Naive thymus-derived CD8-positive, alpha-beta T cell (primary cell): Measurements from ENCODE around the gene IGFBP7. TPM values are rescaled to one million over a fixed set of nuclear protein-coding genes. Genes with fewer than 3 reads are reported as not detected.

ENCODE experiments used
- ATAC-seq, 2 donors: fragments of 150-1000 bp; cut with Tn5 transposase in 1 of 2; sonication (Bioruptor Pico), chemical (Tn5 transposase) in 1 of 2; 1 replicate in 1 of 2; 2 replicates in 1 of 2; pipeline ENCODE4 v1.10.0; 2021; ENCODE audit warnings: mild to moderate bottlenecking in 2 of 2, moderate library complexity in 2 of 2
- POLR2A ChIA-PET: fragments of 350-600 bp; sonication (Branson Sonifier 250); formaldehyde crosslinking; loops from one replicate; lab custom pipeline; 2021; ENCODE audit warnings: antibody characterized with exemption; lab: Charles Lee
- DNase-seq, 10 donors: peaks; one replicate each; pipeline versions ENCODE4 v3.0.0 to v3.0.0-alpha.2; 2020 to 2022
- H3K27ac Mint-ChIP-seq, 10 donors: one replicate each; pipeline ENCODE4 v1.8.0; 2020 to 2022; ENCODE audit warnings: mild to moderate bottlenecking in 10 of 10, mixed read lengths in 10 of 10, moderate library complexity in 4 of 10, inconsistent platforms in 1 of 10
- H3K27me3 Mint-ChIP-seq, 5 donors: one replicate each; pipeline ENCODE4 v1.8.0; 2021 to 2022; ENCODE audit warnings: mixed read lengths in 5 of 5
- H3K36me3 Mint-ChIP-seq, 3 donors: one replicate each; pipeline ENCODE4 v1.8.0; 2020 to 2022; ENCODE audit warnings: mixed read lengths in 3 of 3, mild to moderate bottlenecking in 2 of 3, inconsistent platforms in 1 of 3
- H3K4me1 Mint-ChIP-seq, 4 donors: one replicate each; pipeline ENCODE4 v1.8.0; 2021 to 2022; ENCODE audit warnings: mixed read lengths in 4 of 4
- H3K4me3 Mint-ChIP-seq, 10 donors: one replicate each; pipeline ENCODE4 v1.8.0; 2020 to 2022; ENCODE audit warnings: mild to moderate bottlenecking in 10 of 10, mixed read lengths in 10 of 10, moderate library complexity in 6 of 10, inconsistent platforms in 1 of 10
- H3K9me3 Mint-ChIP-seq, 9 donors: one replicate each; pipeline ENCODE4 v1.8.0; 2020 to 2022; ENCODE audit warnings: mixed read lengths in 9 of 9, mild to moderate bottlenecking in 3 of 9, inconsistent platforms in 1 of 9, moderate library complexity in 1 of 9
- polyA plus RNA-seq, 3 donors: library from polyadenylated mRNA; unstranded; fragments of 300-500 nt; fragmentation: Illumina TruSeq; gene quantifications; one replicate each; pipeline ENCODE4 v1.2.3, GENCODE V29; 2021
- total RNA-seq, 8 experiments: library from RNA in 2 of 8; stranded (reverse) in 2 of 8; gene quantifications; one replicate each; pipeline ENCODE4 v1.2.3 and lab custom pipeline; 2021 to 2026

Gene IGFBP7
- total and polyA plus RNA-seq, 5 experiments from 2014 or later: not detected

DNA sequence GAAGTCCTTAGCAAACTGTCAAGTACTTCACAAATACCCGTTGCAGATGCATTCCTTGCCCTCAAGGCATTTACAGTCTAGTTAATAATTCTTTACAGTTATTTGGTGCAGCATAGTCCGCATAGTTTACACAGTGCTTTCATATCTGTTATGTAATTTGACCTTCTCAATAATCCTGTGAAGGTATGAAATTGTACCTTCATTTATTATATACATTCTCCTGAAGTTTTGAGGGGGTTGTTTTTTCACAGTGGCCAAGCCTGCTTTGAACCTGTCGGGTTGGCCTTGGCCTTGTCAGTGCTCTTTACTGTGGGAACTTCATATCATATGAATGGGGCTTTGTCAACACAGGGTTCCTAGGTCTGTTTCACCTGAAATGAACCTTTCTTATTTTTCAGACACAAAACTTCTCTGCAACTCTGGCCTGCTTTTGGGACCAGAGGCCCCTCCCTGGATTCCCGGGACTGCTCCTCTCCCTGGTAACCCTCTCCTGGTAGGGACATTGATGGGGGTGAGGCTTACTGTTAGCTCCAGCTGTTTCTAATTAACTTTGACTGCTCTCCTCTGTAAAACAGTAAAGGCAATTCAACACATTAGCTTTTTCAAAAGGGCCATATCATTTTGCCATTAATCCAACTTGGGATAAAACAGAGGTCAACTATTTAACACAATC, 9.1 kb downstream of the IGFBP7 start:
- Mint-ChIP-seq H3K4me3 (no peak overlapping the region), H3K9me3 (no peaks in the 10 kb centered on the region), H3K27ac (no peak overlapping the region), H3K27me3 (peaks cover 0 to 10% (median 3%) of the 10 kb centered on the region in 5 donors), H3K4me1 (peaks cover 0 to under 1% (median 0%) of the 10 kb centered on the region in 4 donors), H3K36me3 (no peaks in the 10 kb centered on the region)
- POLR2A ChIA-PET: no interaction called here
- DNase-seq (no peak), ATAC-seq (no peak)

DNA sequence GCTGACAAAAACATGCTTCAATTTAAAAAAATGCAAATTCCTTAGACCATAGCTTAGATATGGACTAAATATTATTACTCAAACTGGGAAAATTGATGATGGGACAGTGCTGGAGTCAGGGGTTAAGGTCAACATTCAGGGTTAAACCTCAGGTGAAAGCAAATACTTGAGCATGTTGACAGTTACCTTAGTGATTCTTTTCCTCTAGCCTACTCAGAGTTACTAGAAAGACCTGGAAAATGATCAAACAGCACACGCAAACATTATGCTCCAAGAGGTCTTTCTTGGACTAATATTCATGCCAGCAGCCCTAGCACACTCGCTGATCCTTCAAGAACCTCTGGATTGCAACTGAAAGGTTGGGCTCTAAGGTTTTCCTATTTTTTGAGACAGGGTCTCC, 10.8 kb downstream of the IGFBP7 start:
- no peak for DNase-seq
- H3K36me3 Mint-ChIP-seq: no peaks in the 10 kb centered on the region
- H3K9me3 Mint-ChIP-seq: no peaks in the 10 kb centered on the region
- POLR2A ChIA-PET: no interaction called here
- no peak for ATAC-seq
- H3K27me3 Mint-ChIP-seq: peaks cover 0 to 6% (median 2%) of the 10 kb centered on the region in 5 donors
- H3K4me1 Mint-ChIP-seq: no peaks in the 10 kb centered on the region
- H3K4me3 Mint-ChIP-seq: no peak overlapping the region
- H3K27ac Mint-ChIP-seq: no peak overlapping the region

DNA sequence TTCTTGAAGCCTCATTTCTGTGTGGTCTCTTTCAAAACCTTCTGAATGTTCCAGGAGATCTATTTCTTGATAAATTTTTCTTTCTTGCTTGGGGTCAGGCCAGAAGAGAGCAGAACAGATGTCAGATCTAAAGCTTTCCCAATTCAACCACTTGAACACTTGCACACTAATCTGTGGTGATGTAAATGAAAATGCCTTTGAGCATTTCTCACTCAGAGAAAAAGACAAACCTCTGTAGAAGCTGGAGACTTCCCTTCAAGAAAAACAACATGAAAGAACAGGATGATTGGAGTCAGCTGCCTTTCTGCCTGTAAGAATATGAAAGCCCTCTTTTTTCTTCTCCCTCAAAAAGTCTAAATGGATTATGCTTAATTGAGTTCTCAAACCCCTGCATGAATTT, 11.2 kb downstream of the IGFBP7 start:
- H3K4me1 Mint-ChIP-seq: no peaks in the 10 kb centered on the region
- no peak overlapping the region for H3K27ac Mint-ChIP-seq
- peaks cover 0 to 6% (median 3%) of the 10 kb centered on the region in 5 donors for H3K27me3 Mint-ChIP-seq
- ATAC-seq (no peak), DNase-seq (no peak)
- H3K9me3 Mint-ChIP-seq: no peaks in the 10 kb centered on the region
- H3K36me3 Mint-ChIP-seq: no peaks in the 10 kb centered on the region
- POLR2A ChIA-PET: no interaction called here
- H3K4me3 Mint-ChIP-seq: no peak overlapping the region

GRCh38 chr4:57098415-57098814, 11.8 kb downstream of the IGFBP7 start:
- Mint-ChIP-seq H3K4me3 (no peak overlapping the region), H3K9me3 (no peaks in the 10 kb centered on the region), H3K36me3 (no peaks in the 10 kb centered on the region), H3K27ac (no peak overlapping the region), H3K4me1 (no peaks in the 10 kb centered on the region), H3K27me3 (peaks cover 0 to 6% (median 3%) of the 10 kb centered on the region in 5 donors)
- ATAC-seq (no peak), DNase-seq (no peak)
- POLR2A ChIA-PET: no interaction called here

DNA sequence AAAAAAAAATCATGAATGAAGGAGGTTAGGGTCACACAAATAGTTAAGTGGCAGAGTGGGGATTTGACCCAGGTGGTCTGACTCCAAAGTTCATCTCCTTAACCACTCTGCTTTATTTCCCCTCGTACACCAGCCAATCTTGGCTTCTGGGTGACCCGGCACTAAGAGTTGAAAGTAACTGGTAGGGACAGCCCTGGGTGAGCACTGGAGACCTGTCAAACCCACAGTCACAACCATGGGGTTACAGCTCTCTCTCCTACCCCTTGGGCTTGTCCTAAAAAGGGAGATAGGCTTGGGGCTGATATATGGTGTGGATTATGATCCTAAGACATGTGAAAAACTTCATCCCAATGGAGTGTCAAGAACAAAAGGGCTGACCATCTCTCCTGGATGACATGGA, 12.5 kb downstream of the IGFBP7 start:
- Mint-ChIP-seq H3K27ac (no peak overlapping the region), H3K36me3 (no peaks in the 10 kb centered on the region), H3K9me3 (no peaks in the 10 kb centered on the region), H3K4me1 (no peaks in the 10 kb centered on the region), H3K4me3 (no peak overlapping the region), H3K27me3 (peaks cover 0 to 6% (median 3%) of the 10 kb centered on the region in 5 donors)
- ATAC-seq (no peak), DNase-seq (no peak)
- POLR2A ChIA-PET: no interaction called here

- Mint-ChIP-seq H3K27ac (no peak overlapping the region), H3K9me3 (no peaks in the 10 kb centered on the region), H3K4me3 (no peak overlapping the region), H3K4me1 (no peaks in the 10 kb centered on the region), H3K36me3 (no peaks in the 10 kb centered on the region), H3K27me3 (peaks cover 2 to 8% (median 3%) of the 10 kb centered on the region in 5 donors)
- ATAC-seq (no peak), DNase-seq (no peak)
- POLR2A ChIA-PET: no interaction called here
Observed at GRCh38 chr4:57095956-57096355, 14.2 kb downstream of the IGFBP7 start.

- no peak overlapping the region for H3K4me3 Mint-ChIP-seq
- no peaks in the 10 kb centered on the region for H3K9me3 Mint-ChIP-seq
- ATAC-seq (no peak), DNase-seq (no peak)
- POLR2A ChIA-PET: no interaction called here
- peaks cover 2 to 15% (median 3%) of the 10 kb centered on the region in 5 donors for H3K27me3 Mint-ChIP-seq
- H3K36me3 Mint-ChIP-seq: no peaks in the 10 kb centered on the region
- no peaks in the 10 kb centered on the region for H3K4me1 Mint-ChIP-seq
- no peak overlapping the region for H3K27ac Mint-ChIP-seq
Observed at GRCh38 chr4:57095245-57095644, 14.9 kb downstream of the IGFBP7 start.

DNA sequence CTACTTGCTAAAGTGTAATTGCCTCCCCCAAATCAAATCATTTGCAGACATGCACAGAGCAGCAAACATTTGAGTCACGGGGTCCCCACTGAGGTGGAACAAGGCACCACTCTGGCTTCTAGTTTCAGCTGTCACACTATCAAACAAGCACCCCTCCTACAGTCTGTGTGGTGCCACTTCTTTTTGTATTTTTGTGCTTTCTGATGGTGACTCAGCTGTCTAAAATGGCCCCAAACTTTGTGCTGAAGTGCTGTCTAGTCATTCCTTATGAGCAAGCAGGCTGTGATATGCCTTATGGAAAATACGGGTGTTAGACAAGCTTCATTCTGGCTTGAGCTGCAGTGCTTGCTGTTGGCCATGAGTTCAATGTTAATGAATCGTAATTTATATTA, 15.4 kb downstream of the IGFBP7 start:
- no peaks in the 10 kb centered on the region for H3K9me3 Mint-ChIP-seq
- no peaks in the 10 kb centered on the region for H3K36me3 Mint-ChIP-seq
- peaks cover 2 to 19% (median 3%) of the 10 kb centered on the region in 5 donors for H3K27me3 Mint-ChIP-seq
- peaks cover 0 to 3% (median under 1%) of the 10 kb centered on the region in 4 donors for H3K4me1 Mint-ChIP-seq
- no peak overlapping the region for H3K4me3 Mint-ChIP-seq
- DNase-seq (no peak), ATAC-seq (no peak)
- POLR2A ChIA-PET: no interaction called here
- no peak overlapping the region for H3K27ac Mint-ChIP-seq

- no peak for ATAC-seq
- H3K4me1 Mint-ChIP-seq: peaks cover 0 to 8% (median 1%) of the 10 kb centered on the region in 4 donors
- no peak overlapping the region for H3K27ac Mint-ChIP-seq
- peaks cover 2 to 23% (median 5%) of the 10 kb centered on the region in 5 donors for H3K27me3 Mint-ChIP-seq
- no peak for DNase-seq
- no peaks in the 10 kb centered on the region for H3K36me3 Mint-ChIP-seq
- H3K4me3 Mint-ChIP-seq: no peak overlapping the region
- no peaks in the 10 kb centered on the region for H3K9me3 Mint-ChIP-seq
- POLR2A ChIA-PET: interaction anchor here (0.7 kb wide), 1 partner anchor 26 kb away, joined by 4 read pairs; no protein-coding TSS in a partner anchor
Observed at GRCh38 chr4:57093845-57094831, 16.0 kb downstream of the IGFBP7 start.

GRCh38 chr4:57091657-57092162, 18.5 kb downstream of the IGFBP7 start:
- no peaks in the 10 kb centered on the region for H3K36me3 Mint-ChIP-seq
- DNase-seq (no peak), ATAC-seq (no peak)

GRCh38 chr4:57090079-57090478, 20.1 kb downstream of the IGFBP7 start:
- H3K27ac Mint-ChIP-seq: no peak overlapping the region
- peaks cover 0 to 10% (median 1%) of the 10 kb centered on the region in 4 donors for H3K4me1 Mint-ChIP-seq
- no peaks in the 10 kb centered on the region for H3K36me3 Mint-ChIP-seq
- DNase-seq (no peak), ATAC-seq (no peak)
- H3K27me3 Mint-ChIP-seq: peaks cover 2 to 31% (median 17%) of the 10 kb centered on the region in 5 donors
- peaks cover 0 to 2% (median 0%) of the 10 kb centered on the region in 9 donors for H3K9me3 Mint-ChIP-seq
- POLR2A ChIA-PET: no interaction called here
- H3K4me3 Mint-ChIP-seq: no peak overlapping the region

More at GRCh38 chr4:57091657-57092162, 18.5 kb downstream of the IGFBP7 start:
- Mint-ChIP-seq H3K4me1 (peaks cover 0 to 8% (median 1%) of the 10 kb centered on the region in 4 donors), H3K9me3 (peaks cover 0 to 2% (median 0%) of the 10 kb centered on the region in 9 donors), H3K4me3 (no peak overlapping the region), H3K27me3 (peaks cover 2 to 23% (median 13%) of the 10 kb centered on the region in 5 donors), H3K27ac (no peak overlapping the region)
- POLR2A ChIA-PET: no interaction called here

- H3K27me3 Mint-ChIP-seq: peaks cover 2 to 31% (median 17%) of the 10 kb centered on the region in 5 donors
- H3K9me3 Mint-ChIP-seq: peaks cover 0 to 2% (median 0%) of the 10 kb centered on the region in 9 donors
- DNase-seq: no peak
- POLR2A ChIA-PET: no interaction called here
- peaks cover 0 to 11% (median 1%) of the 10 kb centered on the region in 4 donors for H3K4me1 Mint-ChIP-seq
- H3K36me3 Mint-ChIP-seq: no peaks in the 10 kb centered on the region
- no peak overlapping the region for H3K4me3 Mint-ChIP-seq
- no peak for ATAC-seq
- no peak overlapping the region for H3K27ac Mint-ChIP-seq
Observed at GRCh38 chr4:57089549-57089948, 20.6 kb downstream of the IGFBP7 start.
